ENCODE data around the gene PRKCB.

- TF ChIP-seq CTCF (IDR thresholded peaks at IDR 0.05; ENCODE audit: insufficient read depth, low read length, poor library complexity, severe bottlenecking) (no peak), EZH2phosphoT487 (conservative IDR thresholded peaks at IDR 0.05; ENCODE audit: low read length) (no peak)
Observed at GRCh38 chr16:24235806-24236205, 400.0 kb downstream of the PRKCB start.

Data from SU-DHL-6 (cell line).